CD14-positive monocyte (primary cell): ENCODE measurements around the gene CXCL16. TPM values are rescaled to one million over a fixed set of nuclear protein-coding genes. Genes with fewer than 3 reads are reported as not detected.
A peak's percentile ranks its signal among the peaks of the same experiment; 100 is the strongest.

ENCODE experiments used
- DNase-seq, 3 donors: peaks; one replicate each; pipeline ENCODE4 v3.0.0-alpha.2; 2011 to 2022
- H2AFZ ChIP-seq: 2 replicates; pipeline ENCODE4 v1.6.0; 2012; ENCODE audit warnings: mild to moderate bottlenecking, low read depth, low read length, inconsistent platforms; ENCODE audit not compliant: insufficient read depth, poor library complexity, severe bottlenecking
- H3K27ac ChIP-seq, 2 donors: 1 replicate in 1 of 2; 2 replicates in 1 of 2; pipeline ENCODE4 v1.5.1; 2012 to 2013; ENCODE audit warnings: low read length in 2 of 2, control low read depth in 1 of 2, inconsistent platforms in 1 of 2, low read depth in 1 of 2, mild to moderate bottlenecking in 1 of 2
- H3K27me3 ChIP-seq, 2 donors: one replicate each; pipeline versions ENCODE4 v1.6.0 to v1.6.1; 2011 to 2013; ENCODE audit warnings: low read length in 2 of 2; ENCODE audit not compliant: control insufficient read depth in 2 of 2, insufficient read depth in 2 of 2
- H3K36me3 ChIP-seq, 2 donors: replicated peaks in 1 of 2; 1 replicate in 1 of 2; 2 replicates in 1 of 2; pipeline versions ENCODE4 v1.5.1 to v1.6.1; 2012 to 2013; ENCODE audit warnings: low read length in 2 of 2, control low read depth in 1 of 2, inconsistent platforms in 1 of 2, mild to moderate bottlenecking in 1 of 2; ENCODE audit not compliant: insufficient read depth in 2 of 2, control insufficient read depth in 1 of 2
- H3K4me1 ChIP-seq, 2 donors: 1 replicate in 1 of 2; 2 replicates in 1 of 2; pipeline versions ENCODE4 v1.5.1 to v1.6.1; 2012 to 2013; ENCODE audit warnings: low read length in 2 of 2, control low read depth in 1 of 2, inconsistent platforms in 1 of 2, mild to moderate bottlenecking in 1 of 2, moderate library complexity in 1 of 2; ENCODE audit not compliant: insufficient read depth in 2 of 2, control insufficient read depth in 1 of 2
- H3K4me2 ChIP-seq: replicated peaks from 2 replicates; pipeline ENCODE3; 2012; ENCODE audit warnings: low read length, moderate library complexity, mild to moderate bottlenecking; ENCODE audit not compliant: poor library complexity, severe bottlenecking; ENCODE audit errors: extremely low read depth
- H3K4me3 ChIP-seq, 3 experiments: fragments of 200-600 bp in 1 of 3; sonication (generic) in 1 of 3; replicated peaks in 1 of 3; 1 replicate in 2 of 3; 2 replicates in 1 of 3; pipeline ENCODE4 v1.5.1; 2011 to 2013; ENCODE audit warnings: low read length in 3 of 3, mild to moderate bottlenecking in 3 of 3, control low read depth in 2 of 3, low read depth in 2 of 3, inconsistent platforms in 1 of 3, moderate library complexity in 1 of 3
- H3K79me2 ChIP-seq: 2 replicates; pipeline ENCODE4 v1.6.0; 2012; ENCODE audit warnings: mild to moderate bottlenecking, control low read depth, inconsistent platforms, low read length, moderate library complexity; ENCODE audit not compliant: insufficient read depth
- H3K9ac ChIP-seq: 2 replicates; pipeline ENCODE4 v1.6.0; 2017; ENCODE audit warnings: low read length, mild to moderate bottlenecking; ENCODE audit not compliant: insufficient read depth, poor library complexity, severe bottlenecking
- H3K9me3 ChIP-seq, 2 donors: replicated peaks in 1 of 2; 1 replicate in 1 of 2; 2 replicates in 1 of 2; pipeline versions ENCODE4 v1.5.1 to v1.6.1; 2012 to 2013; ENCODE audit warnings: low read length in 2 of 2, control low read depth in 1 of 2; ENCODE audit not compliant: control insufficient read depth in 1 of 2, insufficient read depth in 1 of 2
- H4K20me1 ChIP-seq: 2 replicates; pipeline ENCODE4 v1.6.0; 2012; ENCODE audit warnings: mild to moderate bottlenecking, low read length, control low read depth, moderate library complexity; ENCODE audit not compliant: insufficient read depth
- H3K27ac Mint-ChIP-seq, 7 donors: one replicate each; pipeline ENCODE4 v1.8.0; 2020; ENCODE audit warnings: mild to moderate bottlenecking in 7 of 7, mixed read lengths in 7 of 7, moderate library complexity in 6 of 7, inconsistent platforms in 2 of 7
- H3K27me3 Mint-ChIP-seq, 3 donors: one replicate each; pipeline ENCODE4 v1.8.0; 2021 to 2022; ENCODE audit warnings: low read depth in 3 of 3, mild to moderate bottlenecking in 3 of 3, mixed read lengths in 3 of 3, moderate library complexity in 3 of 3, inconsistent platforms in 1 of 3
- H3K36me3 Mint-ChIP-seq, 2 donors: one replicate each; pipeline ENCODE4 v1.8.0; 2020; ENCODE audit warnings: mixed read lengths in 2 of 2, inconsistent platforms in 1 of 2, mild to moderate bottlenecking in 1 of 2
- H3K4me1 Mint-ChIP-seq: one replicate; pipeline ENCODE4 v1.8.0; 2020; ENCODE audit warnings: mild to moderate bottlenecking, mixed read lengths
- H3K4me3 Mint-ChIP-seq, 2 donors: one replicate each; pipeline ENCODE4 v1.8.0; 2020; ENCODE audit warnings: mild to moderate bottlenecking in 2 of 2, mixed read lengths in 2 of 2, moderate library complexity in 1 of 2
- H3K9me3 Mint-ChIP-seq, 7 donors: one replicate each; pipeline ENCODE4 v1.8.0; 2020 to 2022; ENCODE audit warnings: mixed read lengths in 7 of 7, mild to moderate bottlenecking in 6 of 7, moderate library complexity in 6 of 7, inconsistent platforms in 2 of 7
- CTCF ChIP-seq: fragments of 200-600 bp; IDR thresholded peaks from one replicate; pipeline ENCODE4 v1.8.0; 2022; ENCODE audit warnings: antibody characterized with exemption, mild to moderate bottlenecking
- WGBS: methylation state at CpG from one replicate; pipeline ENCODE4 v1.1.5; 2013; ENCODE audit warnings: missing lambda C conversion rate; ENCODE audit not compliant: insufficient coverage; 5-methylcytosine and 5-hydroxymethylcytosine counted together
- intact Hi-C, 2 donors: fragments of 100-400 bp; cut with micrococcal nuclease; formaldehyde crosslinking; loops; one replicate each; pipeline versions ENCODE4 v1.15.0 to v1.15.1; 2023
- polyA plus RNA-seq, 3 donors: library from polyadenylated mRNA; depleted of rRNA in 1 of 3; unstranded in 2 of 3; stranded (reverse) in 1 of 3; fragments of 300-500 nt in 2 of 3; fragments of >200 nt in 1 of 3; fragmentation: Illumina TruSeq in 2 of 3; gene quantifications; 1 replicate in 2 of 3; 2 replicates in 1 of 3; pipeline ENCODE4 v1.2.3, GENCODE V29; 2012 to 2021

CXCL16 gene
- polyA plus RNA-seq, 3 donors: 68.1 to 204 (median 103) TPM

GRCh38 chr17:4786516-4786915 lies 46.8 kb upstream of the CXCL16 start:
- no peaks in the 10 kb centered on the region for H3K36me3 ChIP-seq
- Mint-ChIP-seq H3K4me1 (peaks cover 49% of the 10 kb centered on the region), H3K9me3 (peaks cover 3 to 35% (median 9%) of the 10 kb centered on the region in 7 donors), H3K4me3 (peak overlapping the region; percentile 64 to 89), H3K27ac (peak overlapping the region in 4 of 7 donors; percentile 15 to 61 (median 36)), H3K27me3 (peaks cover 70 to 82% (median 82%) of the 10 kb centered on the region in 3 donors), H3K36me3 (peaks cover 10 to 24% of the 10 kb centered on the region in 2 donors)
- H3K27ac ChIP-seq: no peak overlapping the region
- peaks cover 2 to 14% of the 10 kb centered on the region in 2 donors for H3K9me3 ChIP-seq
- peak overlapping the region in 1 of 3 experiments; percentile 18 for H3K4me3 ChIP-seq
- WGBS: 25% methylated on average over 2 of the region's 6 CpGs
- H2AFZ ChIP-seq: no peak overlapping the region
- peaks cover 3% of the 10 kb centered on the region for H4K20me1 ChIP-seq
- intact Hi-C loops: loop anchor here in 1 of 2 donors (2.0 to 5.0 kb wide), 2 partner anchors 16 to 101 kb away; partner anchors contain the start of gene TM4SF5
- peak overlapping the region; percentile 46 for H3K4me2 ChIP-seq
- DNase-seq: no peak
- H3K79me2 ChIP-seq: no peaks in the 10 kb centered on the region
- no peak for TF ChIP-seq CTCF
- no peak overlapping the region for H3K9ac ChIP-seq
- H3K27me3 ChIP-seq: peaks cover 43 to 77% of the 10 kb centered on the region in 2 donors
- H3K4me1 ChIP-seq: peaks cover 40 to 49% of the 10 kb centered on the region in 2 donors

GRCh38 chr17:4786106-4786511 lies 46.4 kb upstream of the CXCL16 start, which contains the start of gene VMO1:
VMO1 (minus strand) TSS chr17:4786364; CDS start chr17:4786352, 12 bp downstream.
- H3K4me3 Mint-ChIP-seq: peak within 1 kb of the TSS; percentile 64 to 89
- peaks cover 47% of the 10 kb centered on the region for H3K4me1 Mint-ChIP-seq
- Histone ChIP-seq H3K79me2 (no peaks in the 10 kb centered on the region), H3K4me1 (peaks cover 40 to 49% of the 10 kb centered on the region in 2 donors), H3K9me3 (peaks cover 2 to 14% of the 10 kb centered on the region in 2 donors), H3K36me3 (no peaks in the 10 kb centered on the region), H3K4me2 (peak within 1 kb of the TSS; percentile 46), H4K20me1 (peaks cover 3% of the 10 kb centered on the region), H3K27me3 (peaks cover 43 to 74% of the 10 kb centered on the region in 2 donors), H3K4me3 (peak within 1 kb of the TSS in 1 of 3 experiments; percentile 18), H3K27ac (no peak within 1 kb of the TSS), H3K9ac (no peak within 1 kb of the TSS), H2AFZ (peak within 1 kb of the TSS; percentile 31)
- peak within 1 kb of the TSS in 4 of 7 donors; percentile 15 to 61 (median 36) for H3K27ac Mint-ChIP-seq
- intact Hi-C loops: loop anchor here in 1 of 2 donors (2.0 to 5.0 kb wide), 2 partner anchors 15 to 101 kb away; partner anchors contain the start of gene TM4SF5
- H3K36me3 Mint-ChIP-seq: peaks cover 10 to 24% of the 10 kb centered on the region in 2 donors
- H3K27me3 Mint-ChIP-seq: peaks cover 71 to 85% (median 81%) of the 10 kb centered on the region in 3 donors
- peak in 2 of 3 donors; percentile 27 to 40 for DNase-seq
- 3% methylated on average over 20 of the region's 24 CpGs for WGBS
- H3K9me3 Mint-ChIP-seq: peaks cover 3 to 35% (median 9%) of the 10 kb centered on the region in 7 donors
- no peak for TF ChIP-seq CTCF
